ENCODE measurements around the gene DMC1. TPM values are rescaled to one million over a fixed set of nuclear protein-coding genes. Genes with fewer than 3 reads are reported as not detected.

The DMC1 gene
- total and polyA plus RNA-seq, 9 of the 15 experiments (the other 6 are each of a cell fraction or from before 2014, with no cell fraction given), result 5.5 to 55.5 (median 9.8) TPM

DNA sequence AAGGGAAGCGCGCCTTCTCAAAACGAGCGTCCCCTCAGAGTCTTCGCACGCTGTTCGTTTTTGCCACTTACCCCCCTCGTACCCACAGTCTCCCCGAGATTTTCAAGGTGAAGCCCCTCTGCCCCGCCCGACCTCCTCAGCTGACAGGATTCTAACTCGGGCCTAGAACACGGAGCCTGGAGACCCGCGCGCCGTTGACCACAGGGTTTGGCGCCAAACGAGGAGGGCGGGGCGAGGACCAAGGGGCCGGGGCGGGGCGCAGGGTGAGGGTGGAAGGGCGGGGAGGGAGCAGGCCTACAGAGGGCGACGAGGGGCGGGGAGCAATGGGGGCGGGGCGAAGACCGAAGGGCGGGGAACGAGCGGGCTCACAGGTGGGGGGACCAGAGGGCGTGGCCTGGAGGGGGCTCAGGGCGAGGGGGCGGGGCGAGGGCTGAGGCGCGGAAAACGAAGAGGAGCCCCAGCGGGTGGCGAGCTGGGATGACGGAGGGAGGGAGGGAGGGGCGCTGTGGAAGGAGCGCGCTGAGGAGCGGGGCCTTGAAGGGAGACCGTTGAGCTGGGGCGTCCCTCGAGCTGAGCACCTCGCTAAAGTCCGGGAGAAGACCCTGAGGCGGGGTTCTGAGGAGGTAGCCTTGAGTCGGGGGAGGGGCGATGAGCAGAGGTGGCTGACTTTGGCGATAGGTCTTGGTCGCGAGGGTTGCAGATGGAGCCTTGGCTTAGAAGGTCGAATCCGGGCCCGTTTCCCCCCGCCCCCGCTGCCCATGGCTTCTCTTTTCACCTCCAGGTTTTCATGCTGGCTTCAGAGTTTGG lies at the start of gene DMC1 (continued):
- TF ChIP-seq, protein P1, sequence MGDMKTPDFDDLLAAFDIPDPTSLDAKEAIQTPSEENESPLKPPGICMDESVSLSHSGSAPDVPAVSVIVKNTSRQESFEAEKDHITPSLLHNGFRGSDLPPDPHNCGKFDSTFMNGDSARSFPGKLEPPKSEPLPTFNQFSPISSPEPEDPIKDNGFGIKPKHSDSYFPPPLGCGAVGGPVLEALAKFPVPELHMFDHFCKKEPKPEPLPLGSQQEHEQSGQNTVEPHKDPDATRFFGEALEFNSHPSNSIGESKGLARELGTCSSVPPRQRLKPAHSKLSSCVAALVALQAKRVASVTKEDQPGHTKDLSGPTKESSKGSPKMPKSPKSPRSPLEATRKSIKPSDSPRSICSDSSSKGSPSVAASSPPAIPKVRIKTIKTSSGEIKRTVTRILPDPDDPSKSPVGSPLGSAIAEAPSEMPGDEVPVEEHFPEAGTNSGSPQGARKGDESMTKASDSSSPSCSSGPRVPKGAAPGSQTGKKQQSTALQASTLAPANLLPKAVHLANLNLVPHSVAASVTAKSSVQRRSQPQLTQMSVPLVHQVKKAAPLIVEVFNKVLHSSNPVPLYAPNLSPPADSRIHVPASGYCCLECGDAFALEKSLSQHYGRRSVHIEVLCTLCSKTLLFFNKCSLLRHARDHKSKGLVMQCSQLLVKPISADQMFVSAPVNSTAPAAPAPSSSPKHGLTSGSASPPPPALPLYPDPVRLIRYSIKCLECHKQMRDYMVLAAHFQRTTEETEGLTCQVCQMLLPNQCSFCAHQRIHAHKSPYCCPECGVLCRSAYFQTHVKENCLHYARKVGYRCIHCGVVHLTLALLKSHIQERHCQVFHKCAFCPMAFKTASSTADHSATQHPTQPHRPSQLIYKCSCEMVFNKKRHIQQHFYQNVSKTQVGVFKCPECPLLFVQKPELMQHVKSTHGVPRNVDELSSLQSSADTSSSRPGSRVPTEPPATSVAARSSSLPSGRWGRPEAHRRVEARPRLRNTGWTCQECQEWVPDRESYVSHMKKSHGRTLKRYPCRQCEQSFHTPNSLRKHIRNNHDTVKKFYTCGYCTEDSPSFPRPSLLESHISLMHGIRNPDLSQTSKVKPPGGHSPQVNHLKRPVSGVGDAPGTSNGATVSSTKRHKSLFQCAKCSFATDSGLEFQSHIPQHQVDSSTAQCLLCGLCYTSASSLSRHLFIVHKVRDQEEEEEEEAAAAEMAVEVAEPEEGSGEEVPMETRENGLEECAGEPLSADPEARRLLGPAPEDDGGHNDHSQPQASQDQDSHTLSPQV (IDR thresholded peaks at IDR 0.05), result 0 out of 2 replicates have a peak, but pooled peaks have one; percentile 31
- TF ChIP-seq RBM14 (IDR thresholded peaks at IDR 0.05; ENCODE audit: borderline replicate concordance, insufficient read depth, low read depth, low read length) (no peak), ETV5 (CRISPR knock-in tag; IDR thresholded peaks at IDR 0.05; ENCODE audit: low read depth) (0 out of 2 replicates have a peak, but pooled peaks have one; percentile 9), SUPT5H (IDR thresholded peaks at IDR 0.05) (peak; percentile 80), ZNF316 (IDR thresholded peaks at IDR 0.05) (no peak), HDAC1 (IDR thresholded peaks at IDR 0.05) (peak in 1 of 2 experiments; percentile 33; a peak in 1 of 4 replicates), RB1 (IDR thresholded peaks at IDR 0.05; ENCODE audit: low read depth) (peak; percentile 80; the same call in 1 of the 2 replicates), FOXP1 (CRISPR knock-in tag; IDR thresholded peaks at IDR 0.05) (no peak), ELF1 (tag; IDR thresholded peaks at IDR 0.05) (0 out of 2 replicates have a peak, but pooled peaks have one; percentile 31), PHF8 (IDR thresholded peaks at IDR 0.05; ENCODE audit: borderline replicate concordance, low read length) (peak; percentile 70; the same call in 1 of the 2 replicates), TAF9B (IDR thresholded peaks at IDR 0.05; ENCODE audit: partially characterized antibody) (no peak), JUNB (CRISPR knock-in tag; conservative IDR thresholded peaks at IDR 0.05) (no peak), ZNF347 (CRISPR knock-in tag; IDR thresholded peaks at IDR 0.05; ENCODE audit: low read depth) (no peak), ZNF668 (CRISPR knock-in tag; IDR thresholded peaks at IDR 0.05) (no peak), XRCC3 (IDR thresholded peaks at IDR 0.05) (no peak), ZNF436 (CRISPR knock-in tag; IDR thresholded peaks at IDR 0.05) (no peak), RFX7 (CRISPR knock-in tag; IDR thresholded peaks at IDR 0.05) (no peak)
- TF ChIP-seq, protein P2, sequence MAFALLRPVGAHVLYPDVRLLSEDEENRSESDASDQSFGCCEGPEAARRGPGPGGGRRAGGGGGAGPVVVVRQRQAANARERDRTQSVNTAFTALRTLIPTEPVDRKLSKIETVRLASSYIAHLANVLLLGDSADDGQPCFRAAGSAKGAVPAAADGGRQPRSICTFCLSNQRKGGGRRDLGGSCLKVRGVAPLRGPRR (CRISPR knock-in tag; IDR thresholded peaks at IDR 0.05), result no peak
- TF ChIP-seq, protein P3, sequence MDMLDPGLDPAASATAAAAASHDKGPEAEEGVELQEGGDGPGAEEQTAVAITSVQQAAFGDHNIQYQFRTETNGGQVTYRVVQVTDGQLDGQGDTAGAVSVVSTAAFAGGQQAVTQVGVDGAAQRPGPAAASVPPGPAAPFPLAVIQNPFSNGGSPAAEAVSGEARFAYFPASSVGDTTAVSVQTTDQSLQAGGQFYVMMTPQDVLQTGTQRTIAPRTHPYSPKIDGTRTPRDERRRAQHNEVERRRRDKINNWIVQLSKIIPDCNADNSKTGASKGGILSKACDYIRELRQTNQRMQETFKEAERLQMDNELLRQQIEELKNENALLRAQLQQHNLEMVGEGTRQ (CRISPR knock-in tag; IDR thresholded peaks at IDR 0.05), result no peak
- TF ChIP-seq, protein P4, sequence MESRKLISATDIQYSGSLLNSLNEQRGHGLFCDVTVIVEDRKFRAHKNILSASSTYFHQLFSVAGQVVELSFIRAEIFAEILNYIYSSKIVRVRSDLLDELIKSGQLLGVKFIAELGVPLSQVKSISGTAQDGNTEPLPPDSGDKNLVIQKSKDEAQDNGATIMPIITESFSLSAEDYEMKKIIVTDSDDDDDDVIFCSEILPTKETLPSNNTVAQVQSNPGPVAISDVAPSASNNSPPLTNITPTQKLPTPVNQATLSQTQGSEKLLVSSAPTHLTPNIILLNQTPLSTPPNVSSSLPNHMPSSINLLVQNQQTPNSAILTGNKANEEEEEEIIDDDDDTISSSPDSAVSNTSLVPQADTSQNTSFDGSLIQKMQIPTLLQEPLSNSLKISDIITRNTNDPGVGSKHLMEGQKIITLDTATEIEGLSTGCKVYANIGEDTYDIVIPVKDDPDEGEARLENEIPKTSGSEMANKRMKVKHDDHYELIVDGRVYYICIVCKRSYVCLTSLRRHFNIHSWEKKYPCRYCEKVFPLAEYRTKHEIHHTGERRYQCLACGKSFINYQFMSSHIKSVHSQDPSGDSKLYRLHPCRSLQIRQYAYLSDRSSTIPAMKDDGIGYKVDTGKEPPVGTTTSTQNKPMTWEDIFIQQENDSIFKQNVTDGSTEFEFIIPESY (CRISPR knock-in tag; IDR thresholded peaks at IDR 0.05), result no peak
- TF ChIP-seq, protein P5, sequence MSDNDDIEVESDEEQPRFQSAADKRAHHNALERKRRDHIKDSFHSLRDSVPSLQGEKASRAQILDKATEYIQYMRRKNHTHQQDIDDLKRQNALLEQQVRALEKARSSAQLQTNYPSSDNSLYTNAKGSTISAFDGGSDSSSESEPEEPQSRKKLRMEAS (CRISPR knock-in tag; IDR thresholded peaks at IDR 0.05), result no peak; the same call in 1 of the 2 replicates

All from K562 (cell line).